HEK293 (cell line): ENCODE measurements around the gene PSTPIP1.

ENCODE experiments used
- CTCF ChIA-PET: fragments of 350-600 bp; formaldehyde crosslinking; extraction: SDS; loops from one replicate; lab custom pipeline; 2021; ENCODE audit warnings: antibody characterized with exemption; lab: Yijun Ruan, JAX
- POLR2A ChIA-PET: fragments of 300-600 bp; formaldehyde crosslinking; extraction: SDS; loops from one replicate; lab custom pipeline; 2020; ENCODE audit warnings: antibody characterized with exemption, inconsistent platforms; lab: Yijun Ruan, JAX
- H3K27ac ChIP-seq: fragments of 200-500 bp; sonication (Bioruptor generic); 2 replicates; pipeline ENCODE4 v1.5.1; 2014; ENCODE audit warnings: low read depth, low read length, control low read depth, inconsistent platforms; ENCODE audit errors: extremely low read depth
- H3K36me3 ChIP-seq, 2 experiments: fragments of 200-500 bp in 1 of 2; sonication (Bioruptor generic) in 1 of 2; 1 replicate in 1 of 2; 2 replicates in 1 of 2; pipeline ENCODE4 v1.5.1; 2014 to 2017; ENCODE audit warnings: inconsistent platforms in 2 of 2, low read length in 2 of 2; ENCODE audit not compliant: control insufficient read depth in 2 of 2, insufficient read depth in 1 of 2
- H3K4me1 ChIP-seq: fragments of 200-500 bp; sonication (Bioruptor generic); 2 replicates; pipeline ENCODE4 v1.5.1; 2014; ENCODE audit warnings: mild to moderate bottlenecking, low read length, inconsistent platforms; ENCODE audit not compliant: control insufficient read depth, insufficient read depth
- H3K4me3 ChIP-seq: 2 replicates; pipeline ENCODE4 v1.5.1; 2011; ENCODE audit warnings: low read depth, mild to moderate bottlenecking, control low read depth, low read length, moderate library complexity
- H3K9me3 ChIP-seq: fragments of 200-500 bp; sonication (Bioruptor generic); 2 replicates; pipeline ENCODE4 v1.5.1; 2014; ENCODE audit warnings: low read depth, low read length, inconsistent platforms; ENCODE audit not compliant: control insufficient read depth, insufficient read depth
- ATF2 ChIP-seq: fragments of 450-650 bp; formaldehyde crosslinking; IDR thresholded peaks from 2 replicates; pipeline ENCODE4 v1.5.1; 2016; ENCODE audit warnings: missing biosample characterization, missing genetic modification characterization, low read depth
- FEZF1 ChIP-seq: fragments of 450-650 bp; formaldehyde crosslinking; IDR thresholded peaks from 2 replicates; pipeline ENCODE4 v1.5.1; 2016; ENCODE audit warnings: missing biosample characterization, missing genetic modification characterization
- GLIS1 ChIP-seq: fragments of 450-650 bp; formaldehyde crosslinking; IDR thresholded peaks from 2 replicates; pipeline ENCODE4 v1.5.1; 2016; ENCODE audit warnings: missing biosample characterization, missing genetic modification characterization
- SETDB1 ChIP-seq: IDR thresholded peaks from one replicate; pipeline ENCODE4 v1.6.1; 2017; ENCODE audit warnings: mild to moderate bottlenecking, low read length, moderate library complexity, mixed read lengths; ENCODE audit not compliant: insufficient read length
- ZBTB6 ChIP-seq: fragments of 450-650 bp; formaldehyde crosslinking; IDR thresholded peaks from 2 replicates; pipeline ENCODE4 v1.5.1; 2017; ENCODE audit warnings: missing biosample characterization, missing genetic modification characterization
- ZNF169 ChIP-seq: fragments of 450-650 bp; formaldehyde crosslinking; IDR thresholded peaks from 2 replicates; pipeline ENCODE4 v1.5.1; 2016; ENCODE audit warnings: missing biosample characterization, missing genetic modification characterization
- ZNF174 ChIP-seq: fragments of 450-650 bp; formaldehyde crosslinking; IDR thresholded peaks from 2 replicates; pipeline ENCODE4 v1.5.0; 2017; ENCODE audit warnings: missing biosample characterization, mild to moderate bottlenecking, missing genetic modification characterization
- ZNF2 ChIP-seq: fragments of 450-650 bp; formaldehyde crosslinking; IDR thresholded peaks from 2 replicates; pipeline ENCODE4 v1.5.1; 2016; ENCODE audit warnings: missing biosample characterization, missing genetic modification characterization
- ZNF302 ChIP-seq: fragments of 450-650 bp; formaldehyde crosslinking; IDR thresholded peaks from 2 replicates; pipeline ENCODE4 v1.5.1; 2016; ENCODE audit warnings: missing biosample characterization, missing genetic modification characterization, low read depth
- ZNF391 ChIP-seq: fragments of 450-650 bp; formaldehyde crosslinking; IDR thresholded peaks from 2 replicates; pipeline ENCODE4 v1.5.1; 2016; ENCODE audit warnings: low read depth, missing biosample characterization, missing genetic modification characterization, borderline replicate concordance
- ZNF404 ChIP-seq: fragments of 450-650 bp; formaldehyde crosslinking; IDR thresholded peaks from 2 replicates; pipeline ENCODE4 v1.5.1; 2017; ENCODE audit warnings: missing biosample characterization, missing genetic modification characterization
- ZNF473 ChIP-seq: fragments of 450-650 bp; formaldehyde crosslinking; IDR thresholded peaks from 2 replicates; pipeline ENCODE4 v1.5.1; 2017; ENCODE audit warnings: missing biosample characterization, missing genetic modification characterization
- ZNF510 ChIP-seq: fragments of 450-650 bp; formaldehyde crosslinking; IDR thresholded peaks from 2 replicates; pipeline ENCODE4 v1.5.1; 2018; ENCODE audit warnings: mild to moderate bottlenecking, missing genetic modification characterization, missing biosample characterization; ENCODE audit not compliant: insufficient replicate concordance
- ZNF521 ChIP-seq: fragments of 450-650 bp; formaldehyde crosslinking; IDR thresholded peaks from 2 replicates; pipeline ENCODE4 v1.5.1; 2017; ENCODE audit warnings: missing biosample characterization, mild to moderate bottlenecking, missing genetic modification characterization
- ZNF585B ChIP-seq: fragments of 450-650 bp; formaldehyde crosslinking; IDR thresholded peaks from 2 replicates; pipeline ENCODE4 v1.5.1; 2016; ENCODE audit warnings: missing biosample characterization, missing genetic modification characterization
- ZNF626 ChIP-seq: fragments of 450-650 bp; sonication (Bioruptor Pico); formaldehyde crosslinking; IDR thresholded peaks from 2 replicates; pipeline ENCODE4 v1.5.1; 2018; ENCODE audit warnings: missing biosample characterization, missing genetic modification characterization, inconsistent platforms
- ZNF658 ChIP-seq: fragments of 450-650 bp; formaldehyde crosslinking; IDR thresholded peaks from 2 replicates; pipeline ENCODE4; 2016; ENCODE audit warnings: missing biosample characterization, missing genetic modification characterization
- ZNF777 ChIP-seq: fragments of 450-650 bp; formaldehyde crosslinking; IDR thresholded peaks from 2 replicates; pipeline ENCODE4 v1.5.1; 2017; ENCODE audit warnings: missing biosample characterization, missing genetic modification characterization, borderline replicate concordance
- TF ChIP-seq, protein P1 (sequence below): fragments of 450-650 bp; formaldehyde crosslinking; IDR thresholded peaks from 2 replicates; pipeline ENCODE4 v1.5.1; 2016; ENCODE audit warnings: missing biosample characterization, missing genetic modification characterization
- TF ChIP-seq, protein P2 (sequence below): fragments of 450-650 bp; formaldehyde crosslinking; IDR thresholded peaks from 2 replicates; pipeline ENCODE4 v1.5.1; 2016; ENCODE audit warnings: missing biosample characterization, missing genetic modification characterization
- TF ChIP-seq, protein P3 (sequence below): fragments of 450-650 bp; formaldehyde crosslinking; IDR thresholded peaks from 2 replicates; pipeline ENCODE4 v1.5.1; 2016; ENCODE audit warnings: missing biosample characterization, missing genetic modification characterization
- TF ChIP-seq, protein P4 (sequence below): fragments of 450-650 bp; formaldehyde crosslinking; IDR thresholded peaks from 2 replicates; pipeline ENCODE4 v1.5.1; 2016; ENCODE audit warnings: missing biosample characterization, missing genetic modification characterization

PSTPIP1 gene

GRCh38 chr15:77034695-77035489 lies 40.0 kb downstream of the PSTPIP1 start (continued):
- TF ChIP-seq FEZF1, result no peak
- TF ChIP-seq, protein P1, sequence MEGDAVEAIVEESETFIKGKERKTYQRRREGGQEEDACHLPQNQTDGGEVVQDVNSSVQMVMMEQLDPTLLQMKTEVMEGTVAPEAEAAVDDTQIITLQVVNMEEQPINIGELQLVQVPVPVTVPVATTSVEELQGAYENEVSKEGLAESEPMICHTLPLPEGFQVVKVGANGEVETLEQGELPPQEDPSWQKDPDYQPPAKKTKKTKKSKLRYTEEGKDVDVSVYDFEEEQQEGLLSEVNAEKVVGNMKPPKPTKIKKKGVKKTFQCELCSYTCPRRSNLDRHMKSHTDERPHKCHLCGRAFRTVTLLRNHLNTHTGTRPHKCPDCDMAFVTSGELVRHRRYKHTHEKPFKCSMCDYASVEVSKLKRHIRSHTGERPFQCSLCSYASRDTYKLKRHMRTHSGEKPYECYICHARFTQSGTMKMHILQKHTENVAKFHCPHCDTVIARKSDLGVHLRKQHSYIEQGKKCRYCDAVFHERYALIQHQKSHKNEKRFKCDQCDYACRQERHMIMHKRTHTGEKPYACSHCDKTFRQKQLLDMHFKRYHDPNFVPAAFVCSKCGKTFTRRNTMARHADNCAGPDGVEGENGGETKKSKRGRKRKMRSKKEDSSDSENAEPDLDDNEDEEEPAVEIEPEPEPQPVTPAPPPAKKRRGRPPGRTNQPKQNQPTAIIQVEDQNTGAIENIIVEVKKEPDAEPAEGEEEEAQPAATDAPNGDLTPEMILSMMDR (tag by site-specific recombination), result peak; percentile 72
- TF ChIP-seq ZNF391 (tag by site-specific recombination), result no peak
- TF ChIP-seq GLIS1, result peak; percentile 49
- TF ChIP-seq SETDB1, result no peak
- TF ChIP-seq ZNF2 (tag by site-specific recombination), result peak; percentile 83
- TF ChIP-seq ZNF302, result no peak
- no peak for TF ChIP-seq ZNF510 (tag by site-specific recombination)
- TF ChIP-seq, protein P2, sequence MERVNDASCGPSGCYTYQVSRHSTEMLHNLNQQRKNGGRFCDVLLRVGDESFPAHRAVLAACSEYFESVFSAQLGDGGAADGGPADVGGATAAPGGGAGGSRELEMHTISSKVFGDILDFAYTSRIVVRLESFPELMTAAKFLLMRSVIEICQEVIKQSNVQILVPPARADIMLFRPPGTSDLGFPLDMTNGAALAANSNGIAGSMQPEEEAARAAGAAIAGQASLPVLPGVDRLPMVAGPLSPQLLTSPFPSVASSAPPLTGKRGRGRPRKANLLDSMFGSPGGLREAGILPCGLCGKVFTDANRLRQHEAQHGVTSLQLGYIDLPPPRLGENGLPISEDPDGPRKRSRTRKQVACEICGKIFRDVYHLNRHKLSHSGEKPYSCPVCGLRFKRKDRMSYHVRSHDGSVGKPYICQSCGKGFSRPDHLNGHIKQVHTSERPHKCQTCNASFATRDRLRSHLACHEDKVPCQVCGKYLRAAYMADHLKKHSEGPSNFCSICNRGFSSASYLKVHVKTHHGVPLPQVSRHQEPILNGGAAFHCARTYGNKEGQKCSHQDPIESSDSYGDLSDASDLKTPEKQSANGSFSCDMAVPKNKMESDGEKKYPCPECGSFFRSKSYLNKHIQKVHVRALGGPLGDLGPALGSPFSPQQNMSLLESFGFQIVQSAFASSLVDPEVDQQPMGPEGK (tag by site-specific recombination), result peak; percentile 48; the same call in 1 of the 2 replicates

GRCh38 chr15:77035584-77035983 lies 40.7 kb downstream of the PSTPIP1 start:
- Histone ChIP-seq H3K36me3 (peaks cover 3 to 21% of the 10 kb centered on the region in 2 experiments; a peak in 1 of 3 replicates), H3K4me1 (no peaks in the 10 kb centered on the region), H3K4me3 (no peak overlapping the region), H3K9me3 (no peaks in the 10 kb centered on the region), H3K27ac (no peak overlapping the region)
- TF ChIP-seq ZNF404 (no peak), ZNF174 (tag by site-specific recombination) (no peak)
- POLR2A ChIA-PET, result interaction anchor here (0.5 kb wide), 1 partner anchor 386 kb away, joined by 3 read pairs; no protein-coding TSS in a partner anchor
- CTCF ChIA-PET, result interaction anchor here (0.6 to 3.6 kb wide), 30 partner anchors 9 to 1096 kb away, joined by 3 to 35 read pairs (median 4); no protein-coding TSS in a partner anchor

DNA sequence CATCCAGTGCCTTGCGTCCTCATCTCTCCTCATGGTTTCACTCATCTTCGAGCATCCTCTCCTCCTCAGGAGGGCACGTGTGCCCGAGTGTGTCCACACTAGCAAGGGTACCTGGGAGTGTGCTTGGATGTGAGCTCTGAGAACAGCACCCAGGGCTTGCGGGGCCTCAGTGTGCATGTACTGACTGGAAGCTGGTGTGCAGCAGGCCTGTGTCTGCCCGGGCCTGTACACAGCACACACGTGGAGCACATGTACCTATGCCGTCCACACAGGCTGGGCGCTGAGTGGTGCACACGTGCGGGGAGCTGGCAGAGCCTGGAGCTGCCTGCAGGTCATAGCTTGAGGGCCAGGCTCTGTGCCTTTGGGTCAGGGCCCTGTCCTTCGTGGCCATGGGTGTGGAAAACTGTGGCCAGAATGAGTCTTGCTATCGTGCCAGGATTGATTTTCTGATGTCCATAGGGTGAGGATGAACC lies 41.1 kb downstream of the PSTPIP1 start:
- ChIA-PET POLR2A (no interaction called here), CTCF (interaction anchor here (0.6 to 3.6 kb wide), 13 partner anchors 9 to 1096 kb away, joined by 3 to 35 read pairs (median 4); no protein-coding TSS in a partner anchor)
- TF ChIP-seq ZBTB6 (tag by site-specific recombination) (no peak), ZNF626 (tag by site-specific recombination) (no peak), ZNF473 (tag by site-specific recombination) (no peak), ZNF169 (no peak), ZNF521 (tag by site-specific recombination) (no peak), ATF2 (tag by site-specific recombination) (no peak), ZNF585B (tag by site-specific recombination) (no peak), ZNF658 (tag by site-specific recombination) (no peak), ZNF777 (no peak)
- TF ChIP-seq, protein P3, sequence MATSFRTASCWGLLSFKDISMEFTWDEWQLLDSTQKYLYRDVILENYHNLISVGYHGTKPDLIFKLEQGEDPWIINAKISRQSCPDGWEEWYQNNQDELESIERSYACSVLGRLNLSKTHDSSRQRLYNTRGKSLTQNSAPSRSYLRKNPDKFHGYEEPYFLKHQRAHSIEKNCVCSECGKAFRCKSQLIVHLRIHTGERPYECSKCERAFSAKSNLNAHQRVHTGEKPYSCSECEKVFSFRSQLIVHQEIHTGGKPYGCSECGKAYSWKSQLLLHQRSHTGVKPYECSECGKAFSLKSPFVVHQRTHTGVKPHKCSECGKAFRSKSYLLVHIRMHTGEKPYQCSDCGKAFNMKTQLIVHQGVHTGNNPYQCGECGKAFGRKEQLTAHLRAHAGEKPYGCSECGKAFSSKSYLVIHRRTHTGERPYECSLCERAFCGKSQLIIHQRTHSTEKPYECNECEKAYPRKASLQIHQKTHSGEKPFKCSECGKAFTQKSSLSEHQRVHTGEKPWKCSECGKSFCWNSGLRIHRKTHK (tag by site-specific recombination), result no peak
- TF ChIP-seq, protein P4, sequence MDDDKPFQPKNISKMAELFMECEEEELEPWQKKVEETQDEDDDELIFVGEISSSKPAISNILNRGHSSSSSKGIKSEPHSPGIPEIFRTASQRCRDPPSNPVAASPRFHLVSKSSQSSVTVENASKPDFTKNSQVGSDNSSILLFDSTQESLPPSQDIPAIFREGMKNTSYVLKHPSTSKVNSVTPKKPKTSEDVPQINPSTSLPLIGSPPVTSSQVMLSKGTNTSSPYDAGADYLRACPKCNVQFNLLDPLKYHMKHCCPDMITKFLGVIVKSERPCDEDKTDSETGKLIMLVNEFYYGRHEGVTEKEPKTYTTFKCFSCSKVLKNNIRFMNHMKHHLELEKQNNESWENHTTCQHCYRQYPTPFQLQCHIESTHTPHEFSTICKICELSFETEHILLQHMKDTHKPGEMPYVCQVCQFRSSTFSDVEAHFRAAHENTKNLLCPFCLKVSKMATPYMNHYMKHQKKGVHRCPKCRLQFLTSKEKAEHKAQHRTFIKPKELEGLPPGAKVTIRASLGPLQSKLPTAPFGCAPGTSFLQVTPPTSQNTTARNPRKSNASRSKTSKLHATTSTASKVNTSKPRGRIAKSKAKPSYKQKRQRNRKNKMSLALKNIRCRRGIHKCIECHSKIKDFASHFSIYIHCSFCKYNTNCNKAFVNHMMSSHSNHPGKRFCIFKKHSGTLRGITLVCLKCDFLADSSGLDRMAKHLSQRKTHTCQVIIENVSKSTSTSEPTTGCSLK, result no peak

More for the DNA sequence above, 41.1 kb downstream of the PSTPIP1 start:
- Histone ChIP-seq H3K9me3 (no peaks in the 10 kb centered on the region), H3K27ac (peak overlapping the region; percentile 41; the same call in 1 of the 2 replicates), H3K4me1 (no peaks in the 10 kb centered on the region), H3K4me3 (no peak overlapping the region), H3K36me3 (peaks cover 4 to 21% of the 10 kb centered on the region in 2 experiments; a peak in 1 of 3 replicates)
